ENCODE measurements around the gene UCP3.

DNA sequence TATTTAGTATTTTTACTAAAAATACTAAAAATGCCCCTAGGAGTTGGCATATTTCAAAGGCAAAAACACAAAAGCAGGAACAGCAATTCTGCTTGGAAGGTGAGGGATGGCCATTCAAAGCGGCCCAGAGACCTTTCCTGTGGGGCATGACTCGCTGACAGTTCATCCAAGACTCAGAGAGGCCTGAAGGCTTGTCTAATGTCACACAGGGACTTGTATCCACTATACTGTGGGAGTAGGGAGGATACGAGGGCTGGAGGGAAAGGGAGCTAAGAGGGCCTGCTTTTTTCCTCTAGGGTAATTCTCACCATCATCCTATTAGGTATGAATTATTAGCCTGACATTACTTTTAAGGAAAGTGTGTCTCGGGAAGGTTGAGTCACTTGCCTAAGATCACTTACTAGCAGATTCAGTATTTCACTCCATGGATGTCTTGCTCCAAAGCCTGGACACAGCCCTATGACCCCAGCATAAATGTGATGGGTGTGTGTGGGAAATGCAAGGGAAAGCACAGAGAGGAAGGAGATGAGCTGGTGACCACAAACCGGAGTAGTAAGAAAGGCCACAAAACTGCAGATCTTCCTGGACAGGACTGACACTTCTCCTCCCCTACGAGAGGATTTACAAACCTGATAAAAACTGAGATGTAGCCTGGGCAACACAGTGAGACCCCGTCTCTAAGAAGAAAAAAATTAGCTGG, 16.7 kb upstream of the UCP3 start:
- TF ChIP-seq, protein P1, sequence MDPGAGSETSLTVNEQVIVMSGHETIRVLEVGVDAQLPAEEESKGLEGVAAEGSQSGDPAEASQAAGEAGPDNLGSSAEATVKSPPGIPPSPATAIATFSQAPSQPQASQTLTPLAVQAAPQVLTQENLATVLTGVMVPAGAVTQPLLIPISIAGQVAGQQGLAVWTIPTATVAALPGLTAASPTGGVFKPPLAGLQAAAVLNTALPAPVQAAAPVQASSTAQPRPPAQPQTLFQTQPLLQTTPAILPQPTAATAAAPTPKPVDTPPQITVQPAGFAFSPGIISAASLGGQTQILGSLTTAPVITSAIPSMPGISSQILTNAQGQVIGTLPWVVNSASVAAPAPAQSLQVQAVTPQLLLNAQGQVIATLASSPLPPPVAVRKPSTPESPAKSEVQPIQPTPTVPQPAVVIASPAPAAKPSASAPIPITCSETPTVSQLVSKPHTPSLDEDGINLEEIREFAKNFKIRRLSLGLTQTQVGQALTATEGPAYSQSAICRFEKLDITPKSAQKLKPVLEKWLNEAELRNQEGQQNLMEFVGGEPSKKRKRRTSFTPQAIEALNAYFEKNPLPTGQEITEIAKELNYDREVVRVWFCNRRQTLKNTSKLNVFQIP (CRISPR knock-in tag; IDR thresholded peaks at IDR 0.05; ENCODE audit: borderline replicate concordance, low read depth) = no peak
- TF ChIP-seq OSR1 (CRISPR knock-in tag; IDR thresholded peaks at IDR 0.05) = no peak
- TF ChIP-seq, protein P2, sequence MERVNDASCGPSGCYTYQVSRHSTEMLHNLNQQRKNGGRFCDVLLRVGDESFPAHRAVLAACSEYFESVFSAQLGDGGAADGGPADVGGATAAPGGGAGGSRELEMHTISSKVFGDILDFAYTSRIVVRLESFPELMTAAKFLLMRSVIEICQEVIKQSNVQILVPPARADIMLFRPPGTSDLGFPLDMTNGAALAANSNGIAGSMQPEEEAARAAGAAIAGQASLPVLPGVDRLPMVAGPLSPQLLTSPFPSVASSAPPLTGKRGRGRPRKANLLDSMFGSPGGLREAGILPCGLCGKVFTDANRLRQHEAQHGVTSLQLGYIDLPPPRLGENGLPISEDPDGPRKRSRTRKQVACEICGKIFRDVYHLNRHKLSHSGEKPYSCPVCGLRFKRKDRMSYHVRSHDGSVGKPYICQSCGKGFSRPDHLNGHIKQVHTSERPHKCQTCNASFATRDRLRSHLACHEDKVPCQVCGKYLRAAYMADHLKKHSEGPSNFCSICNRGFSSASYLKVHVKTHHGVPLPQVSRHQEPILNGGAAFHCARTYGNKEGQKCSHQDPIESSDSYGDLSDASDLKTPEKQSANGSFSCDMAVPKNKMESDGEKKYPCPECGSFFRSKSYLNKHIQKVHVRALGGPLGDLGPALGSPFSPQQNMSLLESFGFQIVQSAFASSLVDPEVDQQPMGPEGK (CRISPR knock-in tag; IDR thresholded peaks at IDR 0.05; ENCODE audit: borderline replicate concordance) = no peak
- no peak for TF ChIP-seq ISL1 (CRISPR knock-in tag; IDR thresholded peaks at IDR 0.05)
- TF ChIP-seq RARB (CRISPR knock-in tag; IDR thresholded peaks at IDR 0.05) = no peak
- TF ChIP-seq ZNF70 (CRISPR knock-in tag; IDR thresholded peaks at IDR 0.05) = no peak
- TF ChIP-seq, protein P3, sequence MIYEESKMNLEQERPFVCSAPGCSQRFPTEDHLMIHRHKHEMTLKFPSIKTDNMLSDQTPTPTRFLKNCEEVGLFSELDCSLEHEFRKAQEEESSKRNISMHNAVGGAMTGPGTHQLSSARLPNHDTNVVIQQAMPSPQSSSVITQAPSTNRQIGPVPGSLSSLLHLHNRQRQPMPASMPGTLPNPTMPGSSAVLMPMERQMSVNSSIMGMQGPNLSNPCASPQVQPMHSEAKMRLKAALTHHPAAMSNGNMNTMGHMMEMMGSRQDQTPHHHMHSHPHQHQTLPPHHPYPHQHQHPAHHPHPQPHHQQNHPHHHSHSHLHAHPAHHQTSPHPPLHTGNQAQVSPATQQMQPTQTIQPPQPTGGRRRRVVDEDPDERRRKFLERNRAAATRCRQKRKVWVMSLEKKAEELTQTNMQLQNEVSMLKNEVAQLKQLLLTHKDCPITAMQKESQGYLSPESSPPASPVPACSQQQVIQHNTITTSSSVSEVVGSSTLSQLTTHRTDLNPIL (CRISPR knock-in tag; IDR thresholded peaks at IDR 0.05; ENCODE audit: low read depth) = no peak
- no peak for TF ChIP-seq ESRRG (CRISPR knock-in tag; IDR thresholded peaks at IDR 0.05)
- TF ChIP-seq TOX (CRISPR knock-in tag; IDR thresholded peaks at IDR 0.05; ENCODE audit: borderline replicate concordance) = no peak
- no peak for TF ChIP-seq ZFP30 (CRISPR knock-in tag; IDR thresholded peaks at IDR 0.05)
- no peak for TF ChIP-seq ARNTL (CRISPR knock-in tag; IDR thresholded peaks at IDR 0.05; ENCODE audit: borderline replicate concordance, low read depth)
- TF ChIP-seq ZNF565 (CRISPR knock-in tag; conservative IDR thresholded peaks at IDR 0.05; ENCODE audit: low read depth) = no peak
- no peak for TF ChIP-seq ZC3H10 (CRISPR knock-in tag; IDR thresholded peaks at IDR 0.05)
- TF ChIP-seq BACH2 (CRISPR knock-in tag; IDR thresholded peaks at IDR 0.05; ENCODE audit: borderline replicate concordance) = no peak

Data from SK-N-SH treated with all-trans-retinoic acid at 6 μM for 48 hours (cell line).